Heart left ventricle (tissue), 16 donors: ENCODE data around the gene ACP2. TPM values are rescaled to one million over a fixed set of nuclear protein-coding genes. Genes with fewer than 3 reads are reported as not detected.

Source experiments
- ATAC-seq, 4 donors: fragments of 200-7000 bp; cut with Tn5 transposase; one replicate each; pipeline ENCODE4 v1.9.1; 2020 to 2022; ENCODE audit warnings: moderate library complexity in 4 of 4, mild to moderate bottlenecking in 3 of 4, moderate number of reproducible peaks in 1 of 4
- DNase-seq, 5 donors: peaks; one replicate each; pipeline ENCODE4 v3.0.0-alpha.2; 2020
- H3K27ac ChIP-seq, 12 donors: fragments of 200-600 bp; sonication (generic) in 4 of 12; one replicate each; pipeline versions ENCODE4 v1.5.0 to v1.8.0; 2016 to 2022; ENCODE audit warnings: mild to moderate bottlenecking in 2 of 12
- H3K27me3 ChIP-seq, 9 donors: fragments of 200-600 bp; sonication (generic) in 2 of 9; one replicate each; pipeline versions ENCODE4 v1.5.1 to v1.8.0; 2016 to 2022; ENCODE audit warnings: mild to moderate bottlenecking in 3 of 9
- H3K36me3 ChIP-seq, 9 donors: fragments of 200-600 bp; sonication (generic) in 2 of 9; one replicate each; pipeline versions ENCODE4 v1.5.0 to v1.8.0; 2018 to 2022; ENCODE audit warnings: mild to moderate bottlenecking in 2 of 9
- H3K4me1 ChIP-seq, 12 donors: fragments of 200-600 bp; sonication (generic) in 4 of 12; one replicate each; pipeline versions ENCODE4 v1.5.0 to v1.8.0; 2016 to 2022; ENCODE audit warnings: mild to moderate bottlenecking in 3 of 12
- H3K4me3 ChIP-seq, 12 donors: fragments of 200-600 bp; sonication (generic) in 4 of 12; one replicate each; pipeline versions ENCODE4 v1.5.0 to v1.8.0; 2017 to 2022; ENCODE audit warnings: mild to moderate bottlenecking in 9 of 12, moderate library complexity in 4 of 12
- H3K9me3 ChIP-seq, 12 donors: fragments of 200-600 bp; sonication (generic) in 4 of 12; one replicate each; pipeline versions ENCODE4 v1.5.0 to v1.8.0; 2016 to 2022; ENCODE audit warnings: mild to moderate bottlenecking in 1 of 12
- CTCF ChIP-seq, 12 donors: fragments of 200-600 bp; sonication (generic) in 4 of 12; IDR thresholded peaks; one replicate each; pipeline versions ENCODE4 v1.5.0 to v1.8.0; 2018 to 2022; ENCODE audit warnings: antibody characterized with exemption in 12 of 12, mild to moderate bottlenecking in 5 of 12
- POLR2A ChIP-seq, 2 donors: fragments of 450-650 bp; IDR thresholded peaks; one replicate each; pipeline ENCODE4 v1.6.1; 2017; ENCODE audit warnings: antibody characterized with exemption in 2 of 2, mild to moderate bottlenecking in 2 of 2, moderate library complexity in 2 of 2
- WGBS, 4 donors: extraction: QIAGEN DNeasy Blood & Tissue Kit in 2 of 4; methylation state at CpG; one replicate each; pipeline versions ENCODE4 v1.1.5 to v1.1.7; 2013 to 2018; 5-methylcytosine and 5-hydroxymethylcytosine counted together
- intact Hi-C, 10 donors: fragments of 100-400 bp; cut with DNase I; formaldehyde crosslinking; loops; one replicate each; pipeline versions ENCODE4 v1.11.1 to v1.14.2; 2022
- polyA plus RNA-seq, 2 donors: library from polyadenylated mRNA; stranded (reverse); fragments of 200-250 nt; gene quantifications; one replicate each; pipeline ENCODE4 v1.2.3, GENCODE V29; 2013
- total RNA-seq, 9 donors: library from RNA; depleted of rRNA in 2 of 9; stranded (reverse); fragments of >200 nt in 2 of 9; fragmentation: NEBNext Ultra II Directional in 3 of 9; extraction: Animal tissue kit (Norgen Biotek cat#: 25700) in 3 of 9; gene quantifications; one replicate each; pipeline versions ENCODE4 v1.1.0 to v1.2.4, GENCODE V29; 2016 to 2023
- donor health status: ischemic (EF 13 %, LVEDD 7.1; RV severe dilation, severe dysfunction).
- donor health status: healthy with polysubstance abuse.
- donor health status: DM: no; HTN: yes; CAD: no.
- donor health status: DM: no; HTN: no; CAD: no.
- donor health status: ischemic (EF 25% LVEDD 6.9; RV normal size, moderate dysfunction).
- donor health status: ischemic (EF 25% LVEDD 5.7; RV mildly dilated, moderate dysfunction).
- donor health status: healthy.
- donor health status: DM: yes; HTN: yes; CAD: no.
- donor health status: ischemic (EF 35%, LVEDD 5.7; RV mildly dilated, moderate dysfunction).
- donor health status: nonischemic (EF 11% LVEDD 7.7; RV severe dilation, severe dysfunction).
- donor health status: DM: yes; HTN: yes; CAD: no.
- donor health status: PGD.
- donor health status: ischemic (EF 29% LVEDD 5.4; RV normal size, mild dysfunction).
- donor health status: nonischemic (EF 23%, LVEDD 6.1; RV moderate dilation, normal function).

The ACP2 gene
- total and polyA plus RNA-seq, 11 donors: 18.0 to 60.4 (median 26.6) TPM

GRCh38 chr11:47269829-47270305 lies 21.3 kb upstream of the ACP2 start, which contains the start of gene MADD:
Gene MADD (plus strand): TSS chr11:47270133.
- ATAC-seq: peak; percentile 75 to 94 (median 90)
- DNase-seq: peak; percentile 89 to 95 (median 91)
- Histone ChIP-seq H3K27ac (peak within 1 kb of the TSS; percentile 92 to 99 (median 98)), H3K36me3 (peaks cover 0 to 18% (median 10%) of the 10 kb centered on the region in 9 donors), H3K4me1 (peaks cover 0 to 53% (median 40%) of the 10 kb centered on the region in 12 donors), H3K4me3 (peak within 1 kb of the TSS; percentile 44 to 95 (median 84)), H3K9me3 (no peaks in the 10 kb centered on the region), H3K27me3 (no peaks in the 10 kb centered on the region)
- WGBS, 4 donors: 0 to 3% (median 1%) methylated on average over 7 to 57 of the region's 57 CpGs; no CpG with 5 or more reads in 1 of the 4 donors
- TF ChIP-seq POLR2A (IDR thresholded peaks at IDR 0.05) (peak in 1 of 2 donors; percentile 66), CTCF (IDR thresholded peaks at IDR 0.05) (peak in 2 of 12 donors; percentile 26 to 31)
- intact Hi-C loops: loop anchor here in 9 of 10 donors (2.0 to 10.0 kb wide), 8 partner anchors 47 to 95 kb away; partner anchors contain the start of genes MYBPC3 (in 4 of the 9) and ARFGAP2 (in 2 of the 9)

GRCh38 chr11:47269002-47269828 lies 20.6 kb upstream of the ACP2 start:
- peak overlapping the region; percentile 92 to 99 (median 98) for H3K27ac ChIP-seq
- ATAC-seq (peak; percentile 70 to 92 (median 90)), DNase-seq (peak; percentile 91 to 95 (median 94))
- intact Hi-C loops: loop anchor here in 1 of 10 donors (2.0 kb wide), 1 partner anchor 86 kb away; no protein-coding TSS in a partner anchor
- H3K9me3 ChIP-seq: no peaks in the 10 kb centered on the region
- H3K4me3 ChIP-seq: peak overlapping the region; percentile 44 to 95 (median 84)
- no peaks in the 10 kb centered on the region for H3K27me3 ChIP-seq
- peak in 1 of 2 donors; percentile 0 for TF ChIP-seq POLR2A (IDR thresholded peaks at IDR 0.05)
- peak in 3 of 12 donors; percentile 18 to 32 (median 31) for TF ChIP-seq CTCF (IDR thresholded peaks at IDR 0.05)
- peaks cover 0 to 58% (median 40%) of the 10 kb centered on the region in 12 donors for H3K4me1 ChIP-seq
- WGBS, 4 donors: 2 to 5% (median 2%) methylated on average over 31 to 52 of the region's 52 CpGs
- peaks cover 0 to 11% (median 3%) of the 10 kb centered on the region in 9 donors for H3K36me3 ChIP-seq

GRCh38 chr11:47268448-47269001 lies 19.9 kb upstream of the ACP2 start:
- Histone ChIP-seq H3K9me3 (no peaks in the 10 kb centered on the region), H3K36me3 (peaks cover 0 to 6% (median 0%) of the 10 kb centered on the region in 9 donors), H3K4me3 (peak overlapping the region in 9 of 12 donors; percentile 69 to 95 (median 91)), H3K27me3 (no peaks in the 10 kb centered on the region), H3K27ac (peak overlapping the region; percentile 25 to 99 (median 98)), H3K4me1 (peaks cover 0 to 59% (median 40%) of the 10 kb centered on the region in 12 donors)
- ATAC-seq: no peak
- TF ChIP-seq CTCF (IDR thresholded peaks at IDR 0.05) (no peak), POLR2A (IDR thresholded peaks at IDR 0.05) (peak in 1 of 2 donors; percentile 6)
- intact Hi-C loops: loop anchor here in 1 of 10 donors (2.0 kb wide), 1 partner anchor 86 kb away; no protein-coding TSS in a partner anchor
- DNase-seq: no peak
- WGBS, 4 donors: 55 to 60% (median 57%) methylated on average over 12 to 13 of the region's 13 CpGs
